K562 (cell line): ENCODE data around the gene HELZ2. TPM values are rescaled to one million over a fixed set of nuclear protein-coding genes. Genes with fewer than 3 reads are reported as not detected.
"Not testable (repeated sequence)": the region's sequence is repeated elsewhere in the genome, so short reads cannot be mapped to it uniquely, and the experiment has no call there.

ENCODE experiments used
- ATAC-seq: fragments of 200-7000 bp; cut with Tn5 transposase; 3 replicates; pipeline ENCODE4 v1.9.1; 2020; ENCODE audit warnings: moderate library complexity
- BruUV-seq: library from RNA; stranded (reverse); fragments of 400-500 nt; replicated peaks from 2 replicates; lab custom pipeline; 2021; lab: Mats Ljungman, UMichigan
- CTCF ChIA-PET: fragments of 300-600 bp; formaldehyde crosslinking; extraction: SDS; loops from one replicate; lab custom pipeline; 2021; ENCODE audit warnings: low intra/inter-chr PET ratio; lab: Yijun Ruan, JAX
- POLR2A ChIA-PET: fragments of 300-600, 350-650 bp; sonication (Branson Sonifier 250); formaldehyde crosslinking; extraction: SDS; loops from one replicate; lab custom pipeline; 2021; ENCODE audit warnings: antibody characterized with exemption, inconsistent platforms; lab: Yijun Ruan, JAX
- DNase-seq, 4 experiments: peaks; one replicate each; pipeline versions ENCODE4 v3.0.0 to v3.0.0-alpha.2; 2011 to 2018; ENCODE audit warnings: low spot score in 3 of 4, mixed read lengths in 3 of 4; ENCODE audit errors: extremely low read depth in 1 of 4
- FAIRE-seq: peaks from 2 replicates; lab custom pipeline; 2011; peaks lifted over from hg19 to GRCh38; lab: Jason Lieb, UNC
- H2AFZ ChIP-seq: 2 replicates; pipeline ENCODE4 v1.6.0; 2011; ENCODE audit warnings: low read depth, low read length, control low read depth, inconsistent platforms
- H3K27ac ChIP-seq: fragments of 200-600 bp; 3 replicates; pipeline ENCODE4 v1.8.0; 2011; ENCODE audit warnings: low read depth, mild to moderate bottlenecking, control low read depth, inconsistent platforms, low read length, moderate library complexity, mixed read lengths; ENCODE audit errors: extremely low read depth
- H3K27me3 ChIP-seq, 2 experiments: fragments of 300-600 bp in 1 of 2; 2 replicates in 1 of 2; 3 replicates in 1 of 2; pipeline versions ENCODE4 v1.6.0 to v1.8.0; 2011; ENCODE audit warnings: inconsistent platforms in 2 of 2, low read length in 2 of 2, mild to moderate bottlenecking in 1 of 2, mixed read lengths in 1 of 2, moderate library complexity in 1 of 2; ENCODE audit not compliant: control insufficient read depth in 2 of 2, insufficient read depth in 2 of 2
- H3K36me3 ChIP-seq: fragments of 300-600 bp; 3 replicates; pipeline ENCODE4 v1.8.0; 2011; ENCODE audit warnings: mild to moderate bottlenecking, low read length, inconsistent platforms; ENCODE audit not compliant: control insufficient read depth, insufficient read depth
- H3K4me1 ChIP-seq, 2 experiments: fragments of 200-600 bp in 1 of 2; replicated peaks in 1 of 2; 2 replicates in 1 of 2; 3 replicates in 1 of 2; pipeline versions ENCODE4 v1.5.1 to v1.8.0; 2011; ENCODE audit warnings: inconsistent platforms in 2 of 2, low read length in 2 of 2, mild to moderate bottlenecking in 1 of 2, mixed read lengths in 1 of 2, moderate library complexity in 1 of 2; ENCODE audit not compliant: control insufficient read depth in 2 of 2, insufficient read depth in 2 of 2
- H3K4me2 ChIP-seq: 2 replicates; pipeline ENCODE4 v1.6.1; 2011; ENCODE audit warnings: low read length, control low read depth, inconsistent platforms, mixed read lengths; ENCODE audit not compliant: insufficient read depth
- H3K4me3 ChIP-seq: fragments of 200-600 bp; sonication (generic), shearing (Covaris generic); 2 replicates; pipeline ENCODE4 v1.5.1; 2016; ENCODE audit warnings: control low read depth, inconsistent platforms
- H3K79me2 ChIP-seq: fragments of 200-600 bp; 3 replicates; pipeline ENCODE4 v1.8.0; 2011; ENCODE audit warnings: low read length, inconsistent platforms; ENCODE audit not compliant: control insufficient read depth, insufficient read depth
- H3K9ac ChIP-seq, 2 experiments: 2 replicates each; pipeline versions ENCODE4 v1.6.0 to v1.6.1; 2011; ENCODE audit warnings: low read depth in 2 of 2, low read length in 2 of 2, control low read depth in 1 of 2, inconsistent platforms in 1 of 2, mild to moderate bottlenecking in 1 of 2, mixed read lengths in 1 of 2; ENCODE audit not compliant: insufficient read depth in 1 of 2
- H3K9me1 ChIP-seq: one replicate; pipeline ENCODE4 v1.6.0; 2011; ENCODE audit warnings: inconsistent platforms, mild to moderate bottlenecking, low read length, moderate library complexity; ENCODE audit not compliant: control insufficient read depth, insufficient read depth
- H3K9me3 ChIP-seq: replicated peaks from 2 replicates; pipeline ENCODE4 v1.5.1; 2011; ENCODE audit warnings: low read depth, low read length, inconsistent platforms; ENCODE audit not compliant: control insufficient read depth, insufficient read depth
- H4K20me1 ChIP-seq: replicated peaks from 2 replicates; pipeline ENCODE4 v1.6.1; 2011; ENCODE audit warnings: low read length, inconsistent platforms, mixed read lengths; ENCODE audit not compliant: control insufficient read depth, insufficient read depth
- POLR2G ChIP-seq: fragments of 200-400 bp; formaldehyde crosslinking; IDR thresholded peaks from 2 replicates; pipeline ENCODE4 v1.6.1; 2017; ENCODE audit warnings: low read depth, mild to moderate bottlenecking, antibody characterized with exemption, low read length, moderate library complexity
- RBFOX2 ChIP-seq: fragments of 200-400 bp; formaldehyde crosslinking; IDR thresholded peaks from 2 replicates; pipeline ENCODE4 v1.6.1; 2017; ENCODE audit warnings: low read depth, mild to moderate bottlenecking, low read length, moderate library complexity
- ZNF23 ChIP-seq: fragments of 250-450 bp; sonication (Bioruptor Pico); IDR thresholded peaks from 2 replicates; pipeline ENCODE4 v1.4.0; 2020; ENCODE audit warnings: mild to moderate bottlenecking
- whole genome bisulfite sequencing: fragments of 100-300 bp; shearing (Covaris generic); methylation state at CpG from one replicate; pipeline ENCODE4 v1.1.6; 2016; ENCODE audit warnings: low coverage, mixed read lengths; ENCODE audit not compliant: insufficient coverage; ENCODE audit errors: missing lambda C conversion rate; 5-methylcytosine and 5-hydroxymethylcytosine counted together
- in situ Hi-C: fragments of 300-500 bp; cut with MboI; formaldehyde crosslinking; loops from 4 replicates; pipeline ENCODE4 v1.15.0; 2018; ENCODE audit warnings: inconsistent platforms, mixed read lengths
- intact Hi-C: fragments of 100-400 bp; cut with micrococcal nuclease; formaldehyde crosslinking; loops from 2 replicates; pipeline ENCODE4 v1.14.2; 2022
- polyA plus RNA-seq, 8 experiments: library from polyadenylated mRNA; depleted of rRNA in 4 of 8; stranded (reverse) in 5 of 8; unstranded in 3 of 8; fragments of >200 nt; fragmentation: Nextera tagmentation in 2 of 8; fragmentation: Illumina TruSeq in 1 of 8; extraction: Ambion mirVana in 2 of 8; extraction: Trizol in 1 of 8; gene quantifications; 2 replicates each; pipeline versions ENCODE4 v1.2.1 to v1.2.3, GENCODE V29; 2011 to 2014; ENCODE audit warnings: inconsistent platforms in 1 of 8, missing spikeins in 1 of 8
- total RNA-seq, 7 experiments: library from RNA; depleted of rRNA in 6 of 7; stranded (reverse); fragments of >200 nt in 6 of 7; fragmentation: Illumina TruSeq in 2 of 7; extraction: Trizol in 2 of 7; gene quantifications; 2 replicates each; pipeline versions ENCODE4 v1.2.1 to v1.2.3, GENCODE V29; 2011 to 2021; ENCODE audit warnings: low replicate concordance in 1 of 7

The HELZ2 gene
- total and polyA plus RNA-seq, 9 of the 15 experiments (the other 6 are each of a cell fraction or from before 2014, with no cell fraction given) = 0.03 to 7.8 (median 2.9) TPM; not detected in 1

- intact Hi-C loops, BruUV-seq, H3K27me3 ChIP-seq, H3K36me3 ChIP-seq, H3K9me3 ChIP-seq, H3K9me1 ChIP-seq, H3K4me2 ChIP-seq, H3K4me3 ChIP-seq, FAIRE-seq, in situ Hi-C loops, H3K79me2 ChIP-seq, H2AFZ ChIP-seq, ATAC-seq, CTCF ChIA-PET, H3K27ac ChIP-seq, H4K20me1 ChIP-seq, DNase-seq: not testable (repeated sequence)
- peak overlapping the region in 1 of 2 experiments; percentile 58; a peak in 2 of 4 replicates for H3K9ac ChIP-seq
- WGBS = 43% methylated on average over 4 of the region's 11 CpGs
- POLR2A ChIA-PET = interaction anchor here (0.9 to 1.7 kb wide), 3 partner anchors 9 to 18 kb away, joined by 3 read pairs; no protein-coding TSS in a partner anchor
- TF ChIP-seq POLR2G = peak; percentile 39
- TF ChIP-seq RBFOX2 = peak; percentile 44
- peaks cover 4 to 83% of the 10 kb centered on the region in 2 experiments; a peak in 4 of 5 replicates for H3K4me1 ChIP-seq
These were observed 3.0 kb downstream of the HELZ2 start for GRCh38 chr20:63571087-63571478.

GRCh38 chr20:63570281-63571086 lies 3.6 kb downstream of the HELZ2 start:
- FAIRE-seq (no peak), DNase-seq (no peak), ATAC-seq (peak; percentile 2)
- H3K27ac ChIP-seq = no peak overlapping the region
- H3K9ac ChIP-seq = peak overlapping the region in 1 of 2 experiments; percentile 58; a peak in 2 of 4 replicates
- no peaks in the 10 kb centered on the region for H3K79me2 ChIP-seq
- peaks cover 4 to 89% of the 10 kb centered on the region in 2 experiments; a peak in 4 of 5 replicates for H3K4me1 ChIP-seq
- H3K4me3 ChIP-seq = no peak overlapping the region
- no peaks in the 10 kb centered on the region for H3K36me3 ChIP-seq
- H3K9me3 ChIP-seq = no peaks in the 10 kb centered on the region
- no peak for TF ChIP-seq ZNF23 (CRISPR knock-in tag)
- TF ChIP-seq POLR2G = peak; percentile 64
- 43% methylated on average over 22 of the region's 28 CpGs for WGBS
- intact Hi-C loops = no loop called here
- H3K27me3 ChIP-seq = peaks cover 0 to 6% of the 10 kb centered on the region in 2 experiments; a peak in 1 of 5 replicates
- H4K20me1 ChIP-seq = peaks cover 3% of the 10 kb centered on the region; the same call in 1 of the 2 replicates
- in situ Hi-C loops = no loop called here
- POLR2A ChIA-PET = interaction anchor here (0.6 to 2.3 kb wide), 7 partner anchors 9 to 18 kb away, joined by 3 to 7 read pairs (median 4); partner anchors contain the start of gene FNDC11
- CTCF ChIA-PET = no interaction called here
- H3K4me2 ChIP-seq = no peak overlapping the region
- H2AFZ ChIP-seq = no peak overlapping the region
- H3K9me1 ChIP-seq = peaks cover 3% of the 10 kb centered on the region
- no TSS peak for BruUV-seq
